ENCODE data around the gene ARMH3.
A peak's percentile ranks its signal among the peaks of the same experiment; 100 is the strongest.

ARMH3 gene

GRCh38 chr10:101893510-101894120, 162.4 kb downstream of the ARMH3 start:
- no peak for DNase-seq

DNA sequence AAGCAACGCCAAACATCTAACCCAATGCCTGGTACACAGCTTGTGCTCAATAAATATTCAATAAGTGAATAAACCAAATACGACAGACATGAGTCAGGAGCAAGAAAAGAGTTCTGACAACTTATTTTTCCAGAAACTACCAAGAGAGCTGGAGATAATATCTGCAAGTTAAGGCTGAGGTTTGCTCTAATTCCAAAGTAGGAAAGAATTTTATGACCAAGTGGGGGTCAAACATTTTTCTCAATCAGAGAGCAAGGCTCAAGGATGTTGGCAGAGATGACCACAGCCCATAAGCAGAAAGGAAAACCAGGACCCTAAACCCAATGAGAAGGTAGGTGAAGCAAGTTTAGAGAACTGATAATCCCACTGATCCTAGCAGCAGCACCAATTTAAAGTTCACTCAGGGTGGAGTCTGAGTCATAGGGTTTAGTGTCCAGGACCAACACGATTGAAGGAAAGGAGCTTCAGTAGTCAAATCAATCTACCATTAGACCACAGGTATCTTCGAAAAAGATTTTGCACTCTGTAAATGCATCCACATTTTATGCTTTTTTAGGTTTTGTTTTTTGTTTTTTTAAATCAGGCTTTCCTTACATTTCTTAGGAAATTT, 163.1 kb downstream of the ARMH3 start:
- no peak for DNase-seq

- DNase-seq: peak; percentile 62
These were observed 166.4 kb downstream of the ARMH3 start for GRCh38 chr10:101889256-101890210.

GRCh38 chr10:101888251-101888949, 167.6 kb downstream of the ARMH3 start:
- DNase-seq: no peak

DNA sequence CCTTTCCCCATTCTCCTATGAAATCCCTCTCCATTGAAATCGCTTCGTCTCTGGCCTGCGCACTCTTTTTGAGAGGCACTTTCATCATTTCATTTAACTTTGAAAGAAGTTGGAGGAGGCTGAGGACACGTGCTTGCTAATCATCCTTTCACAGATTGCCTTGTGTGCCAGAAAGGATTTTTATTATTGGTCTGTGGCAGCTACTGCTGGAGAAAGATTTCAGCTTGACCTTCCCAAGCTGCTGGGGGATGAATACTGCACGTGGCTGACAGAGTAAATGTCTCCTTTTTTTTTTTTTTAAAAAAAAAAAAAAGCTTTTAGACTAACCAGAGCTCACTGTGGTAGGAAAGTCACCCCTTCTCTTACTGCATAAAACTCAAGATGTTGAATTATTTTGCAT, 168.2 kb downstream of the ARMH3 start:
- no peak for DNase-seq

- DNase-seq: no peak
These were observed 169.3 kb downstream of the ARMH3 start for GRCh38 chr10:101886521-101887312.

DNA sequence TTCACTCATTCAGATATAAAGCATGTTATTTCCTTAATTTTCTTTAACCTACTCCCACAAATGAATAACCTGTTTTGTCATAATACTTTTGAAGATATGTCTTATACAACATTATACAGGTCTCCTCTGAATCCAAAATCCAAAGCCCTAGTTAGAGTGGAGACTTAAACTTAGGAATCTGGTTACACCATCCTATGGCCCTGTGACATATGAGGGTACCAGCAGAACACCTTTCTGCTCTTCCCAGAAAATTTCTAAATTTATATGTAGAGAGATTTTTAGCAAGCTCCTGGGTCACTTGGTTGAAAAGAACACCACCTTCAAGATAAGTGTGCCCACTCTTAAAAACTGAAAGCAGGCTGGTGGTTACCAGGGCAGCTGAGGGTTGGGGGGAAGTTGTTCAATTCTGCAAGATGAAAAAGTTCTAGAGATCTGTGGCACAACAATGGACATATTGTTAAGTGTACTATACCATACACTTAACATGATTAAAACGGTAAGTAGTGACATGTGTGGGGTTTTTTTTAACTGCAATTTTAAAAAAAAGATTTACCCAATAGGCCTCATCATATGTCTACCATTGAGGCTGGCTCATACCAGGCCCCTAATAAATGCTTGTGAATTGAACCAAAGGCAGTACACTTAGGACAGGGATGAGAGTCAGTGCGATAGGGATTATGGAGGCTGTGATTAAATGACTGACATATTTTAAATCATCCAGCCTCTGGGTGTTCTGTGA, 174.8 kb downstream of the ARMH3 start:
- DNase-seq: no peak

- no peak for DNase-seq
These were observed 175.8 kb downstream of the ARMH3 start for GRCh38 chr10:101880232-101880573.

DNA sequence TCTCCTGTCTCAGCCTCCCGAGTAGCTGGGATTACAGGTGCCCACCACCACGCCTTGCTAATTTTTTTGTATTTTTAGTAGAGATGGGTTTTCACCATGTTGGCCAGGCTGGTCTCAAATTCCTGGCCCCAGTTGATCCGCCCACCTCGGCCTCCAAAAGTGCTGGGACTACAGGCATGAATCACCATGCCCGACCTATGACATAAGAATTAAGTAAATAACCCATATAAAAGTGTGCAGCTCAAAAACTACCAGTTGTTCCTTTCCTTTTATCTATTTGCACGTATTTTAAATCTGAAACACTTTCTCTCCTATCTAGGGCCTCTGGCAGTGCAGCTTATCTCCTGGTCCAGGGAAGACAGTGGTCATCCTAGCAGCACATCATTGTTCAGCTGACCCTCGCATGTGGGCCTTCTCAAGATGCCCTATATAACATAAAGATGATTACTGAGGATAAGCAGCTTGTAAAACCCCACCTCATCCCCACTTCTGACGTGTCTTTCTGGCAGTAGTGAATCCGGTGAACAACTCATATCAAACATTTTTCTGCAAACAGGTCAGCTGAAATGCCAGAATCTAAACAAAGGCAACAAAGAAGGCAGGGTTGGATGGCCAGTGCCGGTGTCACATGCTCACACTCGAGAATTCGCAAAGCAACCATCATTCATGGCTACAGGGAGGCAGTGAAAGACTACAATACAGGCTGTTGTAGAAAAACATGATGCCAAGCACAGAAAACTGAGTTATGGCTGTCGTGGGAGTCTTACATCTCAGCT, 176.3 kb downstream of the ARMH3 start:
- no peak for DNase-seq

DNA sequence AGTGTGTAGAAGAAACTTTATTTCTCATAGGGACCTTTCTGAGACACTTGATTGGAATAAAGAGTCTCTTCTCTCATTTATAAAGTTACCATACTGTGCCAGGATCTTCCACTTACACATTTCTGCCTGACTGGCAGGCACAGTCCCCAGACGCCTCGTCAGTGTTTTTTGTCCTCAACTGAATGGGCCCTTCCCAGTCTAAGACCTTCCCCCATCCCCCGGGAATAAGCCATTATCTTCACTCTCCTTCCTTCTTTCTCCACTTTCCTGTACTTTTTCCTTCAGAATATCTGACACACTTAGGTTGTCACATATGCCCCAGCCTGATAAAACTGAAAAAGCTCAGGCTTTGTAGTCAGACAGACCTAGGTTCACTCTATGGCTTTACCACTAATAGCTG, 177.1 kb downstream of the ARMH3 start:
- DNase-seq: no peak

DNA sequence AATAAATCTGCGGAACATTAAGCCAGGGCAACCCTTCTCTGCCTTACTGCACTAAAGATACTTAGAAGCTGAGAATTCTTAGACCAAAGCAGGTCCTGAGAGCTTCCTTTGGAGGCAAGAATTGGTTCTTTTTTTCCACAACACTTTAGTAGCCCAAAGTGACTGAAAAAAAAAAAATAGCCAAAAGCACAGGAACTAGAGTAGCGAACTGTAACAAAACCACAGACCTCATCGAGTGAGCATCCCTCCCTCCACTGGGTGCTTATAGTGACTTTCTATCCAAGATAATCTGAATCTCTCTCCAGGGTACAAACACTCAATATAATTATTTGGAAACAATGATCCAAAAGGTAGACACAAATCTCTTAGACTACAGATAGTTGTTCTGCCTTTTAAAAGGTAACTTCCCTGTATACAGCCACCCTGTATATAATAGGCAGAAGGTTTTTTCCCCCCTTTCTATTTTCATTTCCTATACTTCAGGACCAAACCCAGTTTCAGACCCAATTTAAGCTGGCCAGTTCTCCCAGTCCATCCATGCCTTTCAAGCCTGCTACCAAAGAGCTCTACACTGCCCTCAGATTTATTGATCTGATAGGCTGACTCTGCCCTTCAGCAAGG, 180.8 kb downstream of the ARMH3 start:
- no peak for DNase-seq

- no peak for DNase-seq
These were observed 181.7 kb downstream of the ARMH3 start for GRCh38 chr10:101874252-101874651.

DNA sequence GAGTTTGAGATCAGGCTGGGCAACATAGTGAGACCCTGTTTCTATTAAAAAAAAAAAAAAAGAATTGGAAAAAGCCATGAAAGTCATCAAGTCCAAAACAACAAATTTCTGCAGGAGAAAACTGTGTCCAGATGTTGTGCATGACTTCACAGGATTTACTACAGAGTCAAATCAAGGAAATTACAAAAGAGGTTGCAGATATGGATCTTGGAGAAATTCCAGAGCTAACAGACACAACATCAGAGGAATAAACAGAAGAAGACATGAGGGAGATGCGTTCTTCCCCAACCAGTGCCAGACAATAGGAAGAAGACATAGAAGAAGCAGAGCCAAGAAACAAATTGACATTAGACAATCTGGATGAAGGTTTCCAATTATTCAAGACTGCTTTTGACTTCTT, 188.0 kb downstream of the ARMH3 start:
- DNase-seq: no peak

GRCh38 chr10:101859530-101859929, 196.4 kb downstream of the ARMH3 start:
- no peak for DNase-seq

DNA sequence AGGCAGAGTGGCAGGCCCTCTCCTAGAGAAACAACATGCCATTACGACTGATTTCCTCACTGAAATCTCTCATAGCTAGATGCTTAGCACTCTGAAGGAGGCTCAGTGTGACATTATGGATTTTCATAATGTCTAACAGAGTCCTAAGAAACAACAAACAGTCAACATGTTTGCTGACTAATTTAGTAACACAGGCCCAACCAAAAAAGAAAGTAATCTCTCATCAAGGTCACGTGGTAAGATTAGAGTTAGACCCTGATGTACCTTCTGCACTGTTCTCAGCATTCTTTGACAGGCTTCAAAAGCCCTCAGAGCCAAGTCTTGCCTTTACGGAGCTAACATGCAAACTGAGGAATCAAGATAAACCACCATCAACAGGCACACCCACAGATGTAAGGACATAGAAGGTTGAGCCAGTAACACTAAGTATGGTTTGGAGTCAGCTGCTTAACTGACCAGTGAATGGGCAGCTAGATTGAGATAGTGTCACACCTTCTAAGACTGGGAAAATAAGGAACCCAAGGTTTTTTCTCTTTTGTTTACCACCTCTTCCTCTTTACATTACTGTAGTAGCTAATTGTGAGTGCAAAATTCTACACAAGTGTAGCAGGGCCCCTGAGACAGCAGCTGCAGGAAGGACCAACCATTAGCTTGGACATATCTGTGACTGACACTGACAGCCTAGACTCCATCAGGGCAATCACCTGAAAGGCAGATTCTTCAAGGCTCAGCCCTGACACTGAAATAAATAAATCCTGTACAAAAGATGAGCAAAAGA, 197.1 kb downstream of the ARMH3 start:
- DNase-seq: no peak

DNA sequence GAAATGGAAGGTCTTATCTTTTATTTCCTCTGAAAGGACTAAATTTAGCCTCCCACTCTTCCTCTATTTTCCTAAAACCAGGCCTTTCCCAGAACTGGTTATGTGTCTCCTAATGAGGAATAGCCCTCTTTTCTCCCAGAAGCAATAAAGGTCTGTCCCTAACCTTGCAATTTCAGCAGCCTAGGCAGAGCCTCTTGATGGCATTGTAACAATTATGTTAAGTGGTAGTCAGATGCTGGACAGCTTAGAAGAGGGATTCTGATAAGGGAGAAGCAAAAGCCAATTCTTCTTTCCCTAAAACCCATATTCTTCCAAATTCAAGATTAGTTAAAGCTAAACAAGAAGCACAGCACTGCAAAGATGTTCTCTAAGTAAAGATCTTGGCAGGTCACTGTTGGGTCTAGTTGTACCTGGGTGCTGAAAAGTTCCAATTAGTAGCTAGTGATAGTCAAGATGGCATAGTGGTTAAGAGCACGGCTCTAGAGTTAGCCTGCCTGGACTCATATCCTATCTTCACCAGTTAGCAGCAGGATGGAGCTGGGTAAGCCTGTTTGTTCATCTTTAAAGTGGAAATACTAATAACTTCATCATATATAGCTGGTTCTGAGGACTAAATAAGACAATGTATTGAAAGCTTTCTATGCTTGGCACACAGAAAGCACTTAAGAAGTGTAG, 198.0 kb downstream of the ARMH3 start:
- DNase-seq: no peak

GRCh38 chr10:101856626-101857025, 199.3 kb downstream of the ARMH3 start:
- no peak for DNase-seq

GRCh38 chr10:101851411-101852116, 204.4 kb downstream of the ARMH3 start:
- no peak for DNase-seq
